Stomach (tissue), 19 donors: ENCODE measurements around the gene BANF2. TPM values are rescaled to one million over a fixed set of nuclear protein-coding genes. Genes with fewer than 3 reads are reported as not detected.

Experiments
- DNase-seq, 2 donors: peaks; one replicate each; pipeline versions ENCODE4 v3.0.0 to v3.0.0-alpha.2; 2013 to 2019
- H3K27ac ChIP-seq, 5 donors: fragments of 200-600 bp in 4 of 5; sonication (generic) in 4 of 5; one replicate each; pipeline ENCODE4 v1.5.1; 2013 to 2019; ENCODE audit warnings: mild to moderate bottlenecking in 1 of 5, moderate library complexity in 1 of 5
- H3K27me3 ChIP-seq, 3 donors: fragments of 200-600 bp; sonication (generic); one replicate each; pipeline ENCODE4 v1.5.1; 2017 to 2019; ENCODE audit warnings: mixed run types in 1 of 3
- H3K36me3 ChIP-seq, 4 donors: fragments of 200-600 bp; sonication (generic); 1 replicate in 3 of 4; 2 replicates in 1 of 4; pipeline ENCODE4 v1.5.1; 2016 to 2019
- H3K4me1 ChIP-seq, 4 donors: fragments of 200-600 bp; sonication (generic); one replicate each; pipeline ENCODE4 v1.5.1; 2016 to 2019
- H3K4me3 ChIP-seq, 4 donors: fragments of 200-600 bp; sonication (generic) in 3 of 4; one replicate each; pipeline ENCODE4 v1.5.1; 2016 to 2019; ENCODE audit warnings: mild to moderate bottlenecking in 1 of 4
- H3K9me3 ChIP-seq, 4 donors: fragments of 200-600 bp; sonication (generic); one replicate each; pipeline ENCODE4 v1.5.1; 2016 to 2019
- CTCF ChIP-seq, 7 experiments: fragments of 450-650 bp in 4 of 7; fragments of 200-600 bp in 3 of 7; sonication (generic) in 3 of 7; IDR thresholded peaks; one replicate each; pipeline ENCODE4 v1.5.1; 2016 to 2019; ENCODE audit warnings: antibody characterized with exemption in 7 of 7, control low read depth in 2 of 7, mild to moderate bottlenecking in 1 of 7
- EP300 ChIP-seq: sonication (generic); formaldehyde crosslinking; IDR thresholded peaks from one replicate; pipeline ENCODE4 v1.6.1; 2017; ENCODE audit warnings: antibody characterized with exemption
- POLR2A ChIP-seq, 4 donors: fragments of 450-650 bp; IDR thresholded peaks; one replicate each; pipeline ENCODE4 v1.6.1; 2016; ENCODE audit warnings: antibody characterized with exemption in 4 of 4, control low read depth in 2 of 4, mild to moderate bottlenecking in 1 of 4, moderate library complexity in 1 of 4
- POLR2AphosphoS5 ChIP-seq, 3 donors: sonication (generic); formaldehyde crosslinking; IDR thresholded peaks; one replicate each; pipeline ENCODE4 v1.6.1; 2016; ENCODE audit warnings: antibody characterized with exemption in 3 of 3
- WGBS, 5 donors: extraction: QIAGEN DNeasy Blood & Tissue Kit in 3 of 5; methylation state at CpG; one replicate each; pipeline versions ENCODE4 v1.1.5 to v1.1.7; 2013 to 2018; 5-methylcytosine and 5-hydroxymethylcytosine counted together
- intact Hi-C: fragments of 100-400 bp; cut with DNase I; formaldehyde crosslinking; loops from one replicate; pipeline ENCODE4 v1.15.1; 2023; ENCODE audit warnings: low total_unique reads
- long read RNA-seq, 10 donors: transcript quantifications; one replicate each; lab custom pipeline, GENCODE V29; 2026
- polyA plus RNA-seq, 3 donors: library from polyadenylated mRNA; stranded (reverse); fragments of 200-250 nt; gene quantifications; one replicate each; pipeline ENCODE4 v1.2.3, GENCODE V29; 2013
- total RNA-seq, 5 donors: library from RNA; depleted of rRNA; stranded (reverse); fragments of >200 nt; gene quantifications; one replicate each; pipeline versions ENCODE4 v1.1.0 to v1.2.3, GENCODE V29; 2014 to 2016
- donor health status: healthy with polysubstance abuse.
- donor health status: Bipolar disorder and iron deficiency.
- donor health status: healthy.

The BANF2 gene
- total RNA-seq (not detected), polyA plus RNA-seq (not detected)
- long read RNA-seq, donor 1 = 0 reads
- long read RNA-seq, donor 2 = 0 reads
- long read RNA-seq, donor 3 = 0 reads
- long read RNA-seq, donor 4 = 0 reads
- long read RNA-seq, donor 5 = 0 reads
- long read RNA-seq, donor 6 = 0 reads
- long read RNA-seq, donor 7 = 0 reads
- long read RNA-seq, donor 8 = 0 reads
- long read RNA-seq, donor 9 = 0 reads
- long read RNA-seq, donor 10 = 0 reads

GRCh38 chr20:17699931-17700351 is at the start of gene BANF2:
TSS of gene BANF2 (plus strand) at chr20:17699966. CDS start at chr20:17725026, 25,060 bp downstream.
- intact Hi-C loops = no loop called here
- no peak within 1 kb of the TSS for H3K27ac ChIP-seq
- H3K36me3 ChIP-seq = no peaks in the 10 kb centered on the region
- H3K9me3 ChIP-seq = peaks cover 0 to 5% (median 0%) of the 10 kb centered on the region in 4 donors
- H3K4me1 ChIP-seq = peaks cover 0 to 9% (median 3%) of the 10 kb centered on the region in 4 donors
- H3K4me3 ChIP-seq = no peak within 1 kb of the TSS
- TF ChIP-seq CTCF (IDR thresholded peaks at IDR 0.05) (no peak), POLR2AphosphoS5 (IDR thresholded peaks at IDR 0.05) (no peak), POLR2A (IDR thresholded peaks at IDR 0.05) (no peak), EP300 (no peak)
- no peaks in the 10 kb centered on the region for H3K27me3 ChIP-seq
- WGBS, 5 donors = 39 to 74% (median 49%) methylated on average over 3 of the region's 3 CpGs
- peak in 1 of 2 donors; percentile 55 for DNase-seq

GRCh38 chr20:17650301-17651128 is 49.3 kb upstream of the BANF2 start:
- no peaks in the 10 kb centered on the region for H3K27me3 ChIP-seq
- WGBS, 5 donors = 29 to 46% (median 35%) methylated on average over 10 to 12 of the region's 12 CpGs
- peaks cover 75 to 98% (median 88%) of the 10 kb centered on the region in 4 donors for H3K4me1 ChIP-seq
- DNase-seq = no peak
- intact Hi-C loops = no loop called here
- peaks cover 0 to 26% (median 13%) of the 10 kb centered on the region in 4 donors for H3K36me3 ChIP-seq
- TF ChIP-seq EP300 = no peak
- TF ChIP-seq POLR2AphosphoS5 (IDR thresholded peaks at IDR 0.05) = no peak
- TF ChIP-seq CTCF (IDR thresholded peaks at IDR 0.05) = no peak
- no peak for TF ChIP-seq POLR2A (IDR thresholded peaks at IDR 0.05)
- H3K27ac ChIP-seq = peak overlapping the region; percentile 16 to 74 (median 59)
- H3K4me3 ChIP-seq = no peak overlapping the region
- H3K9me3 ChIP-seq = no peaks in the 10 kb centered on the region

- no peak for DNase-seq
- intact Hi-C loops = no loop called here
- H3K27ac ChIP-seq = peak overlapping the region in 4 of 5 donors; percentile 58 to 74 (median 60)
- WGBS, 5 donors = 36 to 41% (median 37%) methylated on average over 11 of the region's 11 CpGs
- TF ChIP-seq POLR2AphosphoS5 (IDR thresholded peaks at IDR 0.05) = no peak
- TF ChIP-seq EP300 = no peak
- TF ChIP-seq POLR2A (IDR thresholded peaks at IDR 0.05) = no peak
- no peak overlapping the region for H3K4me3 ChIP-seq
- H3K9me3 ChIP-seq = no peaks in the 10 kb centered on the region
- H3K27me3 ChIP-seq = no peaks in the 10 kb centered on the region
- H3K36me3 ChIP-seq = peaks cover 0 to 32% (median 17%) of the 10 kb centered on the region in 4 donors
- peaks cover 68 to 94% (median 82%) of the 10 kb centered on the region in 4 donors for H3K4me1 ChIP-seq
Measured at GRCh38 chr20:17651129-17651759, 48.5 kb upstream of the BANF2 start.

GRCh38 chr20:17651760-17652388 is 47.9 kb upstream of the BANF2 start:
- Histone ChIP-seq H3K4me3 (no peak overlapping the region), H3K36me3 (peaks cover 0 to 38% (median 23%) of the 10 kb centered on the region in 4 donors), H3K4me1 (peaks cover 61 to 90% (median 76%) of the 10 kb centered on the region in 4 donors), H3K27me3 (no peaks in the 10 kb centered on the region), H3K9me3 (no peaks in the 10 kb centered on the region), H3K27ac (peak overlapping the region; percentile 21 to 74 (median 59))
- DNase-seq = peak in 1 of 2 donors; percentile 59
- 37 to 47% (median 42%) methylated on average over 2 of the region's 2 CpGs for WGBS, 5 donors
- intact Hi-C loops = no loop called here
- TF ChIP-seq EP300 (no peak), POLR2AphosphoS5 (IDR thresholded peaks at IDR 0.05) (no peak), CTCF (IDR thresholded peaks at IDR 0.05) (no peak)
